WTC11 (cell line): ENCODE measurements around the gene HMCES. TPM values are rescaled to one million over a fixed set of nuclear protein-coding genes. Genes with fewer than 3 reads are reported as not detected.

Experiments
- ATAC-seq: fragments of 200-7000 bp; cut with Tn5 transposase; 2 replicates; pipeline ENCODE4 v1.10.0; 2021; ENCODE audit warnings: mild to moderate bottlenecking, moderate library complexity
- CTCF ChIA-PET: fragments of 300-600 bp; sonication (Branson Sonifier 250); formaldehyde crosslinking; loops from one replicate; lab custom pipeline; 2021; ENCODE audit warnings: antibody characterized with exemption; lab: Charles Lee
- POLR2A ChIA-PET: fragments of 350-600 bp; sonication (Branson Sonifier 250); formaldehyde crosslinking; loops from one replicate; lab custom pipeline; 2021; ENCODE audit warnings: antibody characterized with exemption; lab: Charles Lee
- DNase-seq: peaks from one replicate; pipeline ENCODE4 v3.0.0; 2021; ENCODE audit warnings: low spot score
- H3K27ac Mint-ChIP-seq: 2 replicates; pipeline ENCODE4 v1.8.0; 2021; ENCODE audit warnings: mixed read lengths
- H3K27me3 Mint-ChIP-seq: 2 replicates; pipeline ENCODE4 v1.8.0; 2021; ENCODE audit warnings: low read depth, mild to moderate bottlenecking, moderate library complexity, mixed read lengths
- H3K36me3 Mint-ChIP-seq: 2 replicates; pipeline ENCODE4 v1.8.0; 2021; ENCODE audit warnings: mixed read lengths
- H3K4me1 Mint-ChIP-seq: 2 replicates; pipeline ENCODE4 v1.8.0; 2022; ENCODE audit warnings: mixed read lengths
- H3K4me3 Mint-ChIP-seq: 2 replicates; pipeline ENCODE4 v1.8.0; 2021; ENCODE audit warnings: mild to moderate bottlenecking, moderate library complexity, mixed read lengths
- H3K9me3 Mint-ChIP-seq: 2 replicates; pipeline ENCODE4 v1.8.0; 2021; ENCODE audit warnings: mixed read lengths
- AFF4 ChIP-seq: sonication (generic); formaldehyde crosslinking; IDR thresholded peaks from 2 replicates; pipeline ENCODE4 v1.8.1; 2023; ENCODE audit warnings: mild to moderate bottlenecking, missing genetic modification reagents, borderline replicate concordance
- ATF3 ChIP-seq: sonication (generic); formaldehyde crosslinking; conservative IDR thresholded peaks from 2 replicates; pipeline ENCODE4 v1.8.1; 2022; ENCODE audit warnings: mild to moderate bottlenecking, missing genetic modification reagents
- CBFB ChIP-seq: sonication (generic); formaldehyde crosslinking; IDR thresholded peaks from 2 replicates; pipeline ENCODE4 v1.8.1; 2022; ENCODE audit warnings: mild to moderate bottlenecking, low read depth, missing genetic modification reagents
- ERG ChIP-seq: fragments of 250-450 bp; sonication (Bioruptor Pico); IDR thresholded peaks from 2 replicates; pipeline ENCODE4 v1.8.0; 2021; ENCODE audit warnings: mild to moderate bottlenecking
- ESRRA ChIP-seq: sonication (generic); formaldehyde crosslinking; IDR thresholded peaks from 2 replicates; pipeline ENCODE4 v1.8.1; 2022; ENCODE audit warnings: mild to moderate bottlenecking, missing genetic modification reagents, borderline replicate concordance
- FOXJ3 ChIP-seq: sonication (generic); formaldehyde crosslinking; IDR thresholded peaks from 2 replicates; pipeline ENCODE4 v1.9.0; 2021; ENCODE audit warnings: missing genetic modification reagents, mild to moderate bottlenecking, borderline replicate concordance
- FOXP1 ChIP-seq: sonication (generic); formaldehyde crosslinking; IDR thresholded peaks from 2 replicates; pipeline ENCODE4 v1.8.0; 2022; ENCODE audit warnings: missing genetic modification reagents, mild to moderate bottlenecking, moderate library complexity, borderline replicate concordance
- GTF2I ChIP-seq: fragments of 250-450 bp; sonication (Bioruptor Pico); conservative IDR thresholded peaks from 2 replicates; pipeline ENCODE4 v1.4.0; 2021; ENCODE audit warnings: mild to moderate bottlenecking
- IRF1 ChIP-seq: sonication (generic); formaldehyde crosslinking; IDR thresholded peaks from 2 replicates; pipeline ENCODE4 v1.8.0; 2023; ENCODE audit warnings: missing genetic modification reagents
- IRF2 ChIP-seq: sonication (generic); formaldehyde crosslinking; IDR thresholded peaks from 2 replicates; pipeline ENCODE4 v1.8.0; 2022; ENCODE audit warnings: low read depth, missing genetic modification reagents, borderline replicate concordance
- JUN ChIP-seq: sonication (generic); formaldehyde crosslinking; IDR thresholded peaks from 2 replicates; pipeline ENCODE4 v1.8.0; 2023; ENCODE audit warnings: mild to moderate bottlenecking, missing genetic modification reagents
- NFATC4 ChIP-seq: fragments of 250-450 bp; sonication (Bioruptor Pico); IDR thresholded peaks from 2 replicates; pipeline ENCODE4 v1.9.0; 2021; ENCODE audit warnings: mild to moderate bottlenecking
- RELA ChIP-seq: sonication (generic); formaldehyde crosslinking; IDR thresholded peaks from 2 replicates; pipeline ENCODE4 v1.8.1; 2022; ENCODE audit warnings: missing genetic modification reagents, mild to moderate bottlenecking, borderline replicate concordance
- SP1 ChIP-seq: sonication (generic); formaldehyde crosslinking; conservative IDR thresholded peaks from 2 replicates; pipeline ENCODE4 v1.8.1; 2022; ENCODE audit warnings: missing genetic modification reagents
- TP53 ChIP-seq: sonication (generic); formaldehyde crosslinking; IDR thresholded peaks from 2 replicates; pipeline ENCODE4 v1.8.1; 2023; ENCODE audit warnings: mild to moderate bottlenecking, missing genetic modification reagents
- USF1 ChIP-seq: sonication (generic); formaldehyde crosslinking; IDR thresholded peaks from 2 replicates; pipeline ENCODE4 v1.8.0; 2022; ENCODE audit warnings: mild to moderate bottlenecking, missing genetic modification reagents
- ZNF232 ChIP-seq: sonication (generic); formaldehyde crosslinking; IDR thresholded peaks from 2 replicates; pipeline ENCODE4 v1.8.0; 2022; ENCODE audit warnings: mild to moderate bottlenecking, missing genetic modification reagents
- ZNF317 ChIP-seq: sonication (generic); formaldehyde crosslinking; IDR thresholded peaks from 2 replicates; pipeline ENCODE4 v1.8.1; 2023; ENCODE audit warnings: low read depth, mild to moderate bottlenecking, moderate library complexity, missing genetic modification reagents, borderline replicate concordance
- ZNF425 ChIP-seq: fragments of 250-450 bp; sonication (Bioruptor Pico); conservative IDR thresholded peaks from 2 replicates; pipeline ENCODE4 v1.9.0; 2021; ENCODE audit warnings: mild to moderate bottlenecking
- ZNF512 ChIP-seq: sonication (generic); formaldehyde crosslinking; IDR thresholded peaks from 2 replicates; pipeline ENCODE4 v1.8.1; 2022; ENCODE audit warnings: missing genetic modification reagents, borderline replicate concordance
- ZSCAN18 ChIP-seq: fragments of 250-450 bp; sonication (Bioruptor Pico); IDR thresholded peaks from 2 replicates; pipeline ENCODE4 v2.1.2; 2022; ENCODE audit warnings: mild to moderate bottlenecking, moderate library complexity
- total RNA-seq: library from RNA; stranded (reverse); gene quantifications from 3 replicates; pipeline ENCODE4 v1.2.3, GENCODE V29; 2021

Gene HMCES
- total RNA-seq, 1 experiment from 2014 or later = 47.7 TPM

GRCh38 chr3:129256270-129256669, 22.4 kb upstream of the HMCES start (continued):
- no peak for TF ChIP-seq TP53 (CRISPR knock-in tag)
- TF ChIP-seq CBFB (CRISPR knock-in tag) = no peak

- no peaks in the 10 kb centered on the region for H3K4me1 Mint-ChIP-seq
- no peak for ATAC-seq
Measured at GRCh38 chr3:129257609-129258008, 21.1 kb upstream of the HMCES start.

More at GRCh38 chr3:129257609-129258008, 21.1 kb upstream of the HMCES start:
- Mint-ChIP-seq H3K9me3 (no peaks in the 10 kb centered on the region), H3K27me3 (no peaks in the 10 kb centered on the region), H3K27ac (no peak overlapping the region), H3K36me3 (peaks cover 87% of the 10 kb centered on the region), H3K4me3 (no peak overlapping the region)
- CTCF ChIA-PET = no interaction called here
- no peak for DNase-seq
- TF ChIP-seq SP1 (CRISPR knock-in tag) (no peak), ERG (CRISPR knock-in tag) (no peak), ZSCAN18 (CRISPR knock-in tag) (no peak), NFATC4 (CRISPR knock-in tag) (no peak), FOXP1 (no peak), ATF3 (CRISPR knock-in tag) (no peak), IRF1 (CRISPR knock-in tag) (no peak), FOXJ3 (CRISPR knock-in tag) (no peak), ZNF232 (CRISPR knock-in tag) (no peak), RELA (CRISPR knock-in tag) (no peak), USF1 (CRISPR knock-in tag) (no peak), ZNF317 (CRISPR knock-in tag) (no peak), ZNF512 (CRISPR knock-in tag) (no peak), JUN (no peak), ZNF425 (no peak), ESRRA (CRISPR knock-in tag) (no peak), GTF2I (no peak), IRF2 (no peak), AFF4 (CRISPR knock-in tag) (no peak)
- TF ChIP-seq, all 79 proteins: peak for 0
- POLR2A ChIA-PET = no interaction called here
